GM12878 (cell line): ENCODE measurements around the gene CD151. TPM values are rescaled to one million over a fixed set of nuclear protein-coding genes. Genes with fewer than 3 reads are reported as not detected.
A peak's percentile ranks its signal among the peaks of the same experiment; 100 is the strongest.

ENCODE experiments used
- ATAC-seq: fragments of 200-7000 bp; cut with Tn5 transposase; 3 replicates; pipeline ENCODE4 v1.9.1; 2020; ENCODE audit warnings: mild to moderate bottlenecking, moderate library complexity
- BruUV-seq: library from RNA; stranded (reverse); fragments of 400-500 nt; replicated peaks from 2 replicates; lab custom pipeline; 2021; lab: Mats Ljungman, UMichigan
- CTCF ChIA-PET: fragments of 300-600 bp; sonication (Branson Sonifier 250); formaldehyde crosslinking; extraction: SDS; loops from one replicate; lab custom pipeline; 2021; ENCODE audit warnings: inconsistent platforms; lab: Yijun Ruan, JAX
- POLR2A ChIA-PET: fragments of 350-600 bp; formaldehyde crosslinking; extraction: SDS; loops from one replicate; lab custom pipeline; 2021; ENCODE audit warnings: inconsistent platforms; lab: Charles Lee
- RAD21 ChIA-PET: fragments of 300-600 bp; sonication (Branson Sonifier 250); formaldehyde crosslinking; loops from one replicate; lab custom pipeline; 2023; ENCODE audit warnings: antibody characterized with exemption; ENCODE audit not compliant: unreplicated experiment; lab: Charles Lee
- SMC1A ChIA-PET: fragments of 300-600 bp; sonication (Branson Sonifier 250); formaldehyde crosslinking; loops from one replicate; lab custom pipeline; 2023; ENCODE audit not compliant: unreplicated experiment, uncharacterized antibody; lab: Charles Lee
- DNase-seq: peaks from one replicate; pipeline ENCODE4 v3.0.0-alpha.2; 2011; ENCODE audit warnings: low read depth, low spot score
- FAIRE-seq: peaks from 3 replicates; lab custom pipeline; 2011; peaks lifted over from hg19 to GRCh38; lab: Jason Lieb, UNC
- H2AFZ ChIP-seq: 2 replicates; pipeline ENCODE4 v1.6.0; 2011; ENCODE audit warnings: low read depth, low read length, control low read depth; ENCODE audit not compliant: control insufficient read depth
- H3K27ac ChIP-seq: 2 replicates; pipeline ENCODE4 v1.5.1; 2011; ENCODE audit warnings: control low read depth; ENCODE audit not compliant: control insufficient read depth, insufficient read depth
- H3K27me3 ChIP-seq, 2 experiments: replicated peaks in 1 of 2; 2 replicates each; pipeline versions ENCODE4 v1.6.0 to v1.6.1; 2011; ENCODE audit warnings: low read length in 1 of 2; ENCODE audit not compliant: control insufficient read depth in 2 of 2, insufficient read depth in 2 of 2
- H3K36me3 ChIP-seq, 2 experiments: 2 replicates each; pipeline ENCODE4 v1.5.1; 2011; ENCODE audit warnings: low read length in 1 of 2; ENCODE audit not compliant: control insufficient read depth in 2 of 2, insufficient read depth in 2 of 2
- H3K4me1 ChIP-seq: 2 replicates; pipeline ENCODE4 v1.6.1; 2011; ENCODE audit warnings: mild to moderate bottlenecking, low read length, moderate library complexity, mixed read lengths; ENCODE audit not compliant: control insufficient read depth, insufficient read depth
- H3K4me2 ChIP-seq: 2 replicates; pipeline ENCODE4 v1.6.0; 2011; ENCODE audit warnings: control low read depth; ENCODE audit not compliant: control insufficient read depth, insufficient read depth
- H3K4me3 ChIP-seq: fragments of 200-600 bp; sonication (generic); 2 replicates; pipeline ENCODE4 v1.5.1; 2016
- H3K79me2 ChIP-seq: 2 replicates; pipeline ENCODE4 v1.6.0; 2011; ENCODE audit warnings: low read length; ENCODE audit not compliant: control insufficient read depth, insufficient read depth
- H3K9ac ChIP-seq: 2 replicates; pipeline ENCODE4 v1.8.0; 2011; ENCODE audit warnings: low read length, control low read depth, mixed read lengths; ENCODE audit not compliant: control insufficient read depth, insufficient read depth
- H3K9me3 ChIP-seq: replicated peaks from 3 replicates; pipeline ENCODE4 v1.5.1; 2011; ENCODE audit warnings: mild to moderate bottlenecking, low read length; ENCODE audit not compliant: control insufficient read depth, insufficient read depth
- H4K20me1 ChIP-seq: 2 replicates; pipeline ENCODE4 v1.6.0; 2011; ENCODE audit not compliant: control insufficient read depth, insufficient read depth
- CBFB ChIP-seq: IDR thresholded peaks from 2 replicates; pipeline ENCODE4 v1.6.1; 2016; ENCODE audit warnings: antibody characterized with exemption, low read depth
- GATAD2B ChIP-seq: fragments of 450-650 bp; conservative IDR thresholded peaks from 2 replicates; pipeline ENCODE4 v1.6.1; 2017; ENCODE audit warnings: low read depth, mild to moderate bottlenecking, moderate library complexity
- IKZF2 ChIP-seq, 2 experiments: fragments of 450-650 bp; IDR thresholded peaks; 2 replicates each; pipeline ENCODE4 v1.6.1; 2017; ENCODE audit warnings: mild to moderate bottlenecking in 2 of 2, moderate library complexity in 2 of 2
- MAX ChIP-seq: IDR thresholded peaks from 2 replicates; pipeline ENCODE4 v1.6.1; 2012; ENCODE audit warnings: low read depth, low read length, improper control_type of control experiment
- MYB ChIP-seq: fragments of 150-350 bp; IDR thresholded peaks from 2 replicates; pipeline ENCODE4 v1.6.1; 2014; ENCODE audit warnings: mild to moderate bottlenecking, low read depth, low read length, borderline replicate concordance
- POU2F2 ChIP-seq: IDR thresholded peaks from 3 replicates; pipeline ENCODE4 v1.6.1; 2011; ENCODE audit warnings: low read depth, mild to moderate bottlenecking, low read length, borderline replicate concordance
- STAT1 ChIP-seq: fragments of 450-650 bp; conservative IDR thresholded peaks from 2 replicates; pipeline ENCODE4 v1.6.1; 2014; ENCODE audit warnings: antibody characterized with exemption, mild to moderate bottlenecking
- YBX1 ChIP-seq: fragments of 450-650 bp; IDR thresholded peaks from 2 replicates; pipeline ENCODE4 v1.6.1; 2016; ENCODE audit warnings: antibody characterized with exemption
- ZSCAN29 ChIP-seq: fragments of 450-650 bp; IDR thresholded peaks from 2 replicates; pipeline ENCODE4 v1.6.1; 2017; ENCODE audit warnings: mild to moderate bottlenecking, moderate library complexity
- WGBS: methylation state at CpG from one replicate; pipeline ENCODE4 v1.1.6; 2016; ENCODE audit warnings: low lambda C conversion rate; ENCODE audit not compliant: insufficient replicate concordance, insufficient coverage; ENCODE audit errors: missing lambda C conversion rate; 5-methylcytosine and 5-hydroxymethylcytosine counted together
- in situ Hi-C: fragments of 300-500 bp; cut with MboI; formaldehyde crosslinking; loops from 9 replicates; pipeline ENCODE4 v1.14.3; 2018; ENCODE audit warnings: mixed read lengths
- intact Hi-C: fragments of 100-400 bp; cut with micrococcal nuclease; formaldehyde crosslinking; loops from one replicate; pipeline ENCODE4 v1.14.2; 2022; ENCODE audit not compliant: unreplicated experiment
- polyA plus RNA-seq, 11 experiments: library from polyadenylated mRNA; depleted of rRNA in 4 of 11; unstranded in 6 of 11; stranded (reverse) in 5 of 11; fragments of >200 nt; fragmentation: Nextera tagmentation in 4 of 11; fragmentation: Illumina TruSeq in 1 of 11; extraction: Ambion mirVana in 4 of 11; extraction: Trizol in 1 of 11; gene quantifications; 1 replicate in 1 of 11; 2 replicates in 10 of 11; pipeline versions ENCODE4 v1.2.1 to v1.2.3, GENCODE V29; 2011 to 2016; ENCODE audit warnings: inconsistent platforms in 2 of 11, missing spikeins in 2 of 11, low read depth in 1 of 11
- total RNA-seq, 4 experiments: library from RNA; depleted of rRNA in 3 of 4; stranded (reverse); fragments of >200 nt in 3 of 4; fragmentation: Illumina TruSeq in 1 of 4; extraction: Trizol in 1 of 4; gene quantifications; 2 replicates each; pipeline versions ENCODE4 v1.2.1 to v1.2.3, GENCODE V29; 2013 to 2021

The CD151 gene
- total and polyA plus RNA-seq, 10 of the 15 experiments (the other 5 are each of a cell fraction or from before 2014, with no cell fraction given) = 0.52 to 41.7 (median 14.7) TPM

- Histone ChIP-seq H3K27me3 (no peaks in the 10 kb centered on the region), H3K9ac (no peak overlapping the region), H3K4me3 (no peak overlapping the region), H3K27ac (no peak overlapping the region), H3K4me2 (no peak overlapping the region), H3K36me3 (peaks cover 0 to 1% of the 10 kb centered on the region in 2 experiments; a peak in 1 of 4 replicates), H4K20me1 (no peaks in the 10 kb centered on the region), H2AFZ (no peak overlapping the region), H3K9me3 (no peaks in the 10 kb centered on the region), H3K79me2 (no peaks in the 10 kb centered on the region), H3K4me1 (no peaks in the 10 kb centered on the region)
- ChIA-PET RAD21 (no interaction called here), POLR2A (no interaction called here), CTCF (no interaction called here), SMC1A (no interaction called here)
- BruUV-seq = no TSS peak
- FAIRE-seq = no peak
- in situ Hi-C loops = no loop called here
- DNase-seq = no peak
- 92% methylated on average over 12 of the region's 12 CpGs for WGBS
- no peak for ATAC-seq
- intact Hi-C loops = no loop called here
- TF ChIP-seq STAT1 (no peak), CBFB (no peak), IKZF2 (IDR thresholded peaks at IDR 0.05) (no peak), YBX1 (no peak), ZSCAN29 (no peak), MYB (no peak), MAX (no peak)
Measured at GRCh38 chr11:876545-876944, 43.8 kb downstream of the CD151 start.

- in situ Hi-C loops = no loop called here
- Histone ChIP-seq H3K4me3 (no peak overlapping the region), H3K27me3 (no peaks in the 10 kb centered on the region), H3K79me2 (no peaks in the 10 kb centered on the region), H3K4me1 (no peaks in the 10 kb centered on the region), H3K9ac (no peak overlapping the region), H3K4me2 (no peak overlapping the region), H3K36me3 (peaks cover 0 to 1% of the 10 kb centered on the region in 2 experiments; a peak in 1 of 4 replicates), H3K9me3 (no peaks in the 10 kb centered on the region), H4K20me1 (no peaks in the 10 kb centered on the region), H3K27ac (no peak overlapping the region), H2AFZ (no peak overlapping the region)
- ChIA-PET RAD21 (no interaction called here), POLR2A (no interaction called here), CTCF (no interaction called here), SMC1A (no interaction called here)
- BruUV-seq = no TSS peak
- peak; percentile 46 for ATAC-seq
- DNase-seq = no peak
- 93% methylated on average over 8 of the region's 11 CpGs for WGBS
- intact Hi-C loops = no loop called here
- no peak for FAIRE-seq
- no peak for TF ChIP-seq POU2F2
- TF ChIP-seq GATAD2B = no peak
Measured at GRCh38 chr11:877565-877964, 44.8 kb downstream of the CD151 start.
